Ishikawa (cell line): ENCODE measurements around the gene NPAS3.

Source experiments
- CREB1 ChIP-seq: IDR thresholded peaks from 2 replicates; pipeline ENCODE4 v1.6.1; 2012; ENCODE audit warnings: low read depth
- EGR1 ChIP-seq: IDR thresholded peaks from 2 replicates; pipeline ENCODE4 v1.6.1; 2012
- EP300 ChIP-seq: IDR thresholded peaks from 2 replicates; pipeline ENCODE4 v1.6.1; 2012; ENCODE audit warnings: borderline replicate concordance
- RAD21 ChIP-seq: IDR thresholded peaks from 2 replicates; pipeline ENCODE4 v1.6.1; 2012; ENCODE audit warnings: low read depth
- TCF12 ChIP-seq: IDR thresholded peaks from 2 replicates; pipeline ENCODE4 v1.6.1; 2012; ENCODE audit warnings: low read depth
- TEAD4 ChIP-seq: IDR thresholded peaks from 2 replicates; pipeline ENCODE4 v1.6.1; 2012
- YY1 ChIP-seq: IDR thresholded peaks from 2 replicates; pipeline ENCODE4 v1.6.1; 2012; ENCODE audit warnings: low read depth
- ZBTB7A ChIP-seq: IDR thresholded peaks from 2 replicates; pipeline ENCODE4 v1.6.1; 2012; ENCODE audit warnings: low read depth

DNA sequence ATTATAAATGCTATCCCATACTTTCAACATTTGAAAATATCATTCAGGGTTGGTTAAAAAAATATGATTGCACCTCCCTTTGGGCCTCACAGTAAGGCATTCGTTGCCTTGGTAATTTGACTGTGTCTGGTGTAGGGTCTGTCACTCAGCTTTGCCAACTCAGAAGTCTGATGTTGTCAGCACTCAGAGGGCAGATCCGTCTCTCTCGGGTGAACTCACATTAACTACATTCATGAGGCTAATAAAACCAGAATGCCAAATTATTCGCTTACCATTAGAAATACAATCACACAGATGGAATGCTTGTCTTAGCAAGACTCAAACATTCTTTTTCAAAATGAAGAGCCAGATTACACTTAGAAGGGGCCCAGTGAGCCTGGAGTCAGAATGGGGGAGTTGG lies 53.0 kb downstream of the NPAS3 start:
- TF ChIP-seq RAD21 (no peak), ZBTB7A (no peak), EGR1 (no peak), YY1 (no peak), EP300 (no peak), CREB1 (no peak), TEAD4 (no peak), TCF12 (no peak)
